Stomach (tissue), 9 donors: Measurements from ENCODE around the gene TUT4. TPM values are rescaled to one million over a fixed set of nuclear protein-coding genes. Genes with fewer than 3 reads are reported as not detected.

Source experiments
- DNase-seq, 2 donors: peaks; one replicate each; pipeline versions ENCODE4 v3.0.0 to v3.0.0-alpha.2; 2013 to 2019
- H3K27ac ChIP-seq, 5 donors: fragments of 200-600 bp in 4 of 5; sonication (generic) in 4 of 5; one replicate each; pipeline ENCODE4 v1.5.1; 2013 to 2019; ENCODE audit warnings: mild to moderate bottlenecking in 1 of 5, moderate library complexity in 1 of 5
- H3K27me3 ChIP-seq, 3 donors: fragments of 200-600 bp; sonication (generic); one replicate each; pipeline ENCODE4 v1.5.1; 2017 to 2019; ENCODE audit warnings: mixed run types in 1 of 3
- H3K36me3 ChIP-seq, 4 donors: fragments of 200-600 bp; sonication (generic); 1 replicate in 3 of 4; 2 replicates in 1 of 4; pipeline ENCODE4 v1.5.1; 2016 to 2019
- H3K4me1 ChIP-seq, 4 donors: fragments of 200-600 bp; sonication (generic); one replicate each; pipeline ENCODE4 v1.5.1; 2016 to 2019
- H3K4me3 ChIP-seq, 4 donors: fragments of 200-600 bp; sonication (generic) in 3 of 4; one replicate each; pipeline ENCODE4 v1.5.1; 2016 to 2019; ENCODE audit warnings: mild to moderate bottlenecking in 1 of 4
- H3K9me3 ChIP-seq, 4 donors: fragments of 200-600 bp; sonication (generic); one replicate each; pipeline ENCODE4 v1.5.1; 2016 to 2019
- EP300 ChIP-seq: sonication (generic); formaldehyde crosslinking; IDR thresholded peaks from one replicate; pipeline ENCODE4 v1.6.1; 2017; ENCODE audit warnings: antibody characterized with exemption
- POLR2A ChIP-seq, 4 donors: fragments of 450-650 bp; IDR thresholded peaks; one replicate each; pipeline ENCODE4 v1.6.1; 2016; ENCODE audit warnings: antibody characterized with exemption in 4 of 4, control low read depth in 2 of 4, mild to moderate bottlenecking in 1 of 4, moderate library complexity in 1 of 4
- POLR2AphosphoS5 ChIP-seq, 3 donors: sonication (generic); formaldehyde crosslinking; IDR thresholded peaks; one replicate each; pipeline ENCODE4 v1.6.1; 2016; ENCODE audit warnings: antibody characterized with exemption in 3 of 3
- WGBS, 5 donors: extraction: QIAGEN DNeasy Blood & Tissue Kit in 3 of 5; methylation state at CpG; one replicate each; pipeline versions ENCODE4 v1.1.5 to v1.1.7; 2013 to 2018; 5-methylcytosine and 5-hydroxymethylcytosine counted together
- intact Hi-C: fragments of 100-400 bp; cut with DNase I; formaldehyde crosslinking; loops from one replicate; pipeline ENCODE4 v1.15.1; 2023; ENCODE audit warnings: low total_unique reads
- polyA plus RNA-seq, 3 donors: library from polyadenylated mRNA; stranded (reverse); fragments of 200-250 nt; gene quantifications; one replicate each; pipeline ENCODE4 v1.2.3, GENCODE V29; 2013
- total RNA-seq, 5 donors: library from RNA; depleted of rRNA; stranded (reverse); fragments of >200 nt; gene quantifications; one replicate each; pipeline versions ENCODE4 v1.1.0 to v1.2.3, GENCODE V29; 2014 to 2016
- TF ChIP-seq, protein P1 (sequence below), 7 experiments: fragments of 450-650 bp in 4 of 7; fragments of 200-600 bp in 3 of 7; sonication (generic) in 3 of 7; IDR thresholded peaks; one replicate each; pipeline ENCODE4 v1.5.1; 2016 to 2019; ENCODE audit warnings: antibody characterized with exemption in 7 of 7, control low read depth in 2 of 7, mild to moderate bottlenecking in 1 of 7
- donor health status: healthy with polysubstance abuse.
- donor health status: Bipolar disorder and iron deficiency.
- donor health status: healthy.

TUT4 gene
- total and polyA plus RNA-seq, 8 donors, result 11.8 to 107 (median 37.1) TPM

DNA sequence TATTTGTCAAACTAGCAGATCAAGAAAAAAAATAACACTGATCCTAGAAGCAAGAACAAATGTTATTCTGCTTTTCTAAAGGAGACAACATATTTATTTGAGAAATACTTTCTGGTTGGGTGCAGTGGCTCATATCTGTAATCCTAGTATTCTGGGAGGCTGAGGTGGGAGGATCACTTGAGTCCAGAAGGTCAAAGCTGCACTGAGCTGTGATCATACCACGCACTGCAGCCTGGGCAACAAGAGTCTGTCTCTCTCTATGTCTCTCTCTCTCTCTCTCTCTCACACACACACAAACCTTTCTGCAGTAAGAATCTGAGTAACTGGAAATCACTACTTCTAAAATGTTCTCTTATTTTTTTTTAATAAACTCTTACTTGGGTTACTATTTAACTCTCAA is 117.2 kb downstream of the TUT4 start:
- H3K36me3 ChIP-seq, result peaks cover 37 to 100% (median 88%) of the 10 kb centered on the region in 4 donors

DNA sequence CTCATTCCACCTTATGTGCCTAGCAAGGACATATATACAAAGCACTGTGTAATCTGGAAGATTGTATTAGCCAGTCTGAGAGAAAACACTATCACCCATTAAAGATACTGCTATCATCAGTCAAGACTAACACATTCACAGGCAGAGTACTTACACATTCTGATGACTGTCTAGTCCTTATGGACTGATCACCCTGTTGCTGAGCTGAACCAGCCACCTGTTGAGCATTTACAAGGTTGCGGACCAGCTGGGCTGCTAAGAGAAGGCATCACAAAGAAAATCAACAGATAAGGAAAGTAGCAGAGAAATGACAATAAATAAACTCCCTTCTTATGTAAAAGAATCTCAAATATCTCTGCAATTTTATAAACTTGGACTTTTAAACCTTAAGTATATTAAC is 117.7 kb downstream of the TUT4 start:
- H3K9me3 ChIP-seq, result no peaks in the 10 kb centered on the region
- intact Hi-C loops, result no loop called here
- H3K27me3 ChIP-seq, result no peaks in the 10 kb centered on the region
- no peak for DNase-seq
- H3K4me3 ChIP-seq, result no peak overlapping the region
- no peaks in the 10 kb centered on the region for H3K4me1 ChIP-seq
- H3K27ac ChIP-seq, result no peak overlapping the region
- H3K36me3 ChIP-seq, result peaks cover 39 to 100% (median 90%) of the 10 kb centered on the region in 4 donors
- 97 to 100% (median 100%) methylated on average over 1 of the region's 1 CpG for WGBS, 5 donors
- TF ChIP-seq POLR2A (IDR thresholded peaks at IDR 0.05) (no peak), POLR2AphosphoS5 (IDR thresholded peaks at IDR 0.05) (no peak), EP300 (no peak)
- TF ChIP-seq, protein P1, sequence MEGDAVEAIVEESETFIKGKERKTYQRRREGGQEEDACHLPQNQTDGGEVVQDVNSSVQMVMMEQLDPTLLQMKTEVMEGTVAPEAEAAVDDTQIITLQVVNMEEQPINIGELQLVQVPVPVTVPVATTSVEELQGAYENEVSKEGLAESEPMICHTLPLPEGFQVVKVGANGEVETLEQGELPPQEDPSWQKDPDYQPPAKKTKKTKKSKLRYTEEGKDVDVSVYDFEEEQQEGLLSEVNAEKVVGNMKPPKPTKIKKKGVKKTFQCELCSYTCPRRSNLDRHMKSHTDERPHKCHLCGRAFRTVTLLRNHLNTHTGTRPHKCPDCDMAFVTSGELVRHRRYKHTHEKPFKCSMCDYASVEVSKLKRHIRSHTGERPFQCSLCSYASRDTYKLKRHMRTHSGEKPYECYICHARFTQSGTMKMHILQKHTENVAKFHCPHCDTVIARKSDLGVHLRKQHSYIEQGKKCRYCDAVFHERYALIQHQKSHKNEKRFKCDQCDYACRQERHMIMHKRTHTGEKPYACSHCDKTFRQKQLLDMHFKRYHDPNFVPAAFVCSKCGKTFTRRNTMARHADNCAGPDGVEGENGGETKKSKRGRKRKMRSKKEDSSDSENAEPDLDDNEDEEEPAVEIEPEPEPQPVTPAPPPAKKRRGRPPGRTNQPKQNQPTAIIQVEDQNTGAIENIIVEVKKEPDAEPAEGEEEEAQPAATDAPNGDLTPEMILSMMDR (IDR thresholded peaks at IDR 0.05), result no peak

More for the DNA sequence above, 117.2 kb downstream of the TUT4 start:
- Histone ChIP-seq H3K27ac (no peak overlapping the region), H3K4me3 (no peak overlapping the region), H3K27me3 (no peaks in the 10 kb centered on the region), H3K4me1 (no peaks in the 10 kb centered on the region), H3K9me3 (no peaks in the 10 kb centered on the region)
- 88 to 100% (median 97%) methylated on average over 1 of the region's 1 CpG for WGBS, 5 donors
- TF ChIP-seq EP300, result no peak
- TF ChIP-seq POLR2A (IDR thresholded peaks at IDR 0.05), result no peak
- TF ChIP-seq POLR2AphosphoS5 (IDR thresholded peaks at IDR 0.05), result no peak
- TF ChIP-seq, protein P1 (IDR thresholded peaks at IDR 0.05), result no peak
- intact Hi-C loops, result no loop called here
- DNase-seq, result no peak

DNA sequence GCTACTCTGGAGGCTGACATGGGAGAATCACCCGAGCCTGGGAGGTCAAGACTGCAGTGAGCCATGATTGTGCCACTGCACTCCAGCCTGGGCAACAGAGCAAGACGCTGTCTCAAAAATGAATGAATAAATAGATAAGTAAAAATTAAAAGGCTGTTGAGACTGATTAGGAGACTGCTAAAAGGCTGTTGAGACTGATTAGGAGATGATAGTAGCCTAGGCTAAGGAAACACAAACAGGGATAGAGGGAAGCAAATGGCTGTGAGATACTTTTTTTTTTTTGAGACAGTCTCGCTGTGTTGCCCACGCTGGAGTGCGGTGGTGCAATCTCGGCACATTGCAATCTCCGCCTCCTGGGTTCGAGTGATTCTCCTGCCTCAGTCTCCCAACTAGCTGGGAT is 120.1 kb downstream of the TUT4 start:
- Histone ChIP-seq H3K4me3 (no peak overlapping the region), H3K9me3 (no peaks in the 10 kb centered on the region), H3K27ac (no peak overlapping the region), H3K4me1 (no peaks in the 10 kb centered on the region), H3K36me3 (peaks cover 39 to 92% (median 88%) of the 10 kb centered on the region in 4 donors), H3K27me3 (no peaks in the 10 kb centered on the region)
- no peak for TF ChIP-seq POLR2AphosphoS5 (IDR thresholded peaks at IDR 0.05)
- no peak for TF ChIP-seq EP300
- no peak for TF ChIP-seq POLR2A (IDR thresholded peaks at IDR 0.05)
- TF ChIP-seq, protein P1 (IDR thresholded peaks at IDR 0.05), result no peak
- 85 to 96% (median 93%) methylated on average over 8 of the region's 8 CpGs for WGBS, 5 donors
- intact Hi-C loops, result no loop called here
- DNase-seq, result no peak

DNA sequence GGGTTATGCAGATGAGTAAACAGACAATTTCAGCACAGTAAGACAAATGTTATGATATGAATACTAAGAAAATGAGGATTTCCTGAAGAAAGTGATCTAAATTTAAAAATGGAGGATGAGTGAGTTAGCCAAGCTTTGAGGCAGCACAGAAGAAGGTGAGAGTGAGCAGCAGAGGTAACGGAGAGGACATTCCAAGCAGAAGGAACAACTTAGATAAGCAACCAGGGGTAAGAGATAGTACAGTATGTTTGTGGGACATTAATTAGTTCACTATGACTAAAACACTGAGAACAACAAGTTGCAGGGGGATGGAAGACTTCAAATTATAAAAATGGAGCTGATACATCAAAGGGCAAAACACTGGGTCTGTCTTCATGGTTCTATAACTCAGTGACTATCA is 125.7 kb downstream of the TUT4 start:
- 82 to 94% (median 86%) methylated on average over 1 of the region's 1 CpG for WGBS, 5 donors
- H3K27me3 ChIP-seq, result no peaks in the 10 kb centered on the region
- no peak overlapping the region for H3K4me3 ChIP-seq
- H3K9me3 ChIP-seq, result no peaks in the 10 kb centered on the region
- H3K27ac ChIP-seq, result no peak overlapping the region
- no peak for DNase-seq
- H3K36me3 ChIP-seq, result peaks cover 7 to 73% (median 64%) of the 10 kb centered on the region in 4 donors
- intact Hi-C loops, result no loop called here
- TF ChIP-seq POLR2AphosphoS5 (IDR thresholded peaks at IDR 0.05) (no peak), EP300 (no peak), POLR2A (IDR thresholded peaks at IDR 0.05) (no peak)
- TF ChIP-seq, protein P1 (IDR thresholded peaks at IDR 0.05), result no peak
- H3K4me1 ChIP-seq, result peaks cover 0 to 16% (median 3%) of the 10 kb centered on the region in 4 donors
